GM12878 (cell line): ENCODE results near the gene KIF3A. TPM values are rescaled to one million over a fixed set of nuclear protein-coding genes. Genes with fewer than 3 reads are reported as not detected.

ENCODE experiments used
- ATAC-seq: fragments of 200-7000 bp; cut with Tn5 transposase; 3 replicates; pipeline ENCODE4 v1.9.1; 2020; ENCODE audit warnings: mild to moderate bottlenecking, moderate library complexity
- BruUV-seq: library from RNA; stranded (reverse); fragments of 400-500 nt; replicated peaks from 2 replicates; lab custom pipeline; 2021; lab: Mats Ljungman, UMichigan
- CTCF ChIA-PET: fragments of 300-600 bp; sonication (Branson Sonifier 250); formaldehyde crosslinking; extraction: SDS; loops from one replicate; lab custom pipeline; 2021; ENCODE audit warnings: inconsistent platforms; lab: Yijun Ruan, JAX
- POLR2A ChIA-PET: fragments of 350-600 bp; formaldehyde crosslinking; extraction: SDS; loops from one replicate; lab custom pipeline; 2021; ENCODE audit warnings: inconsistent platforms; lab: Charles Lee
- RAD21 ChIA-PET: fragments of 300-600 bp; sonication (Branson Sonifier 250); formaldehyde crosslinking; loops from one replicate; lab custom pipeline; 2023; ENCODE audit warnings: antibody characterized with exemption; ENCODE audit not compliant: unreplicated experiment; lab: Charles Lee
- SMC1A ChIA-PET: fragments of 300-600 bp; sonication (Branson Sonifier 250); formaldehyde crosslinking; loops from one replicate; lab custom pipeline; 2023; ENCODE audit not compliant: unreplicated experiment, uncharacterized antibody; lab: Charles Lee
- DNase-seq: peaks from one replicate; pipeline ENCODE4 v3.0.0-alpha.2; 2011; ENCODE audit warnings: low read depth, low spot score
- FAIRE-seq: peaks from 3 replicates; lab custom pipeline; 2011; peaks lifted over from hg19 to GRCh38; lab: Jason Lieb, UNC
- H2AFZ ChIP-seq: 2 replicates; pipeline ENCODE4 v1.6.0; 2011; ENCODE audit warnings: low read depth, low read length, control low read depth; ENCODE audit not compliant: control insufficient read depth
- H3K27ac ChIP-seq: 2 replicates; pipeline ENCODE4 v1.5.1; 2011; ENCODE audit warnings: control low read depth; ENCODE audit not compliant: control insufficient read depth, insufficient read depth
- H3K27me3 ChIP-seq, 2 experiments: replicated peaks in 1 of 2; 2 replicates each; pipeline versions ENCODE4 v1.6.0 to v1.6.1; 2011; ENCODE audit warnings: low read length in 1 of 2; ENCODE audit not compliant: control insufficient read depth in 2 of 2, insufficient read depth in 2 of 2
- H3K36me3 ChIP-seq, 2 experiments: 2 replicates each; pipeline ENCODE4 v1.5.1; 2011; ENCODE audit warnings: low read length in 1 of 2; ENCODE audit not compliant: control insufficient read depth in 2 of 2, insufficient read depth in 2 of 2
- H3K4me1 ChIP-seq: 2 replicates; pipeline ENCODE4 v1.6.1; 2011; ENCODE audit warnings: mild to moderate bottlenecking, low read length, moderate library complexity, mixed read lengths; ENCODE audit not compliant: control insufficient read depth, insufficient read depth
- H3K4me2 ChIP-seq: 2 replicates; pipeline ENCODE4 v1.6.0; 2011; ENCODE audit warnings: control low read depth; ENCODE audit not compliant: control insufficient read depth, insufficient read depth
- H3K4me3 ChIP-seq: fragments of 200-600 bp; sonication (generic); 2 replicates; pipeline ENCODE4 v1.5.1; 2016
- H3K79me2 ChIP-seq: 2 replicates; pipeline ENCODE4 v1.6.0; 2011; ENCODE audit warnings: low read length; ENCODE audit not compliant: control insufficient read depth, insufficient read depth
- H3K9ac ChIP-seq: 2 replicates; pipeline ENCODE4 v1.8.0; 2011; ENCODE audit warnings: low read length, control low read depth, mixed read lengths; ENCODE audit not compliant: control insufficient read depth, insufficient read depth
- H3K9me3 ChIP-seq: replicated peaks from 3 replicates; pipeline ENCODE4 v1.5.1; 2011; ENCODE audit warnings: mild to moderate bottlenecking, low read length; ENCODE audit not compliant: control insufficient read depth, insufficient read depth
- H4K20me1 ChIP-seq: 2 replicates; pipeline ENCODE4 v1.6.0; 2011; ENCODE audit not compliant: control insufficient read depth, insufficient read depth
- BRCA1 ChIP-seq: IDR thresholded peaks from 2 replicates; pipeline ENCODE4 v1.6.1; 2011; ENCODE audit warnings: low read depth, low read length, improper control_type of control experiment
- FOS ChIP-seq: IDR thresholded peaks from 3 replicates; pipeline ENCODE4 v1.6.1; 2011; ENCODE audit warnings: borderline replicate concordance; ENCODE audit not compliant: insufficient read length; ENCODE audit errors: extremely low read depth
- HCFC1 ChIP-seq: fragments of 150-350 bp; IDR thresholded peaks from 2 replicates; pipeline ENCODE4 v1.6.1; 2014; ENCODE audit warnings: low read length
- HDAC6 ChIP-seq: fragments of 200-600 bp; sonication (generic); IDR thresholded peaks from one replicate; pipeline ENCODE4 v1.8.0; 2017; ENCODE audit warnings: antibody characterized with exemption; ENCODE audit not compliant: unreplicated experiment
- IRF5 ChIP-seq: fragments of 450-650 bp; IDR thresholded peaks from 2 replicates; pipeline ENCODE4 v1.6.1; 2017; ENCODE audit warnings: borderline replicate concordance
- KLF5 ChIP-seq: fragments of 450-650 bp; IDR thresholded peaks from 2 replicates; pipeline ENCODE4 v1.6.1; 2014; ENCODE audit warnings: mild to moderate bottlenecking; ENCODE audit not compliant: partially characterized antibody
- MLLT1 ChIP-seq: fragments of 450-650 bp; IDR thresholded peaks from 2 replicates; pipeline ENCODE4 v1.6.1; 2016; ENCODE audit warnings: mild to moderate bottlenecking
- PBX3 ChIP-seq: IDR thresholded peaks from 2 replicates; pipeline ENCODE4 v1.6.1; 2011; ENCODE audit warnings: mild to moderate bottlenecking, low read depth, low read length, moderate library complexity; ENCODE audit not compliant: insufficient replicate concordance
- POLR2AphosphoS2 ChIP-seq: IDR thresholded peaks from 2 replicates; pipeline ENCODE4 v1.6.1; 2011; ENCODE audit warnings: low read depth, mild to moderate bottlenecking, low read length, improper control_type of control experiment, moderate library complexity
- RAD21 ChIP-seq: IDR thresholded peaks from 2 replicates; pipeline ENCODE4 v1.6.1; 2011; ENCODE audit warnings: mild to moderate bottlenecking, low read depth, low read length, moderate library complexity; ENCODE audit not compliant: insufficient read depth
- ZSCAN29 ChIP-seq: fragments of 450-650 bp; IDR thresholded peaks from 2 replicates; pipeline ENCODE4 v1.6.1; 2017; ENCODE audit warnings: mild to moderate bottlenecking, moderate library complexity
- in situ Hi-C: fragments of 300-500 bp; cut with MboI; formaldehyde crosslinking; loops from 9 replicates; pipeline ENCODE4 v1.14.3; 2018; ENCODE audit warnings: mixed read lengths
- intact Hi-C: fragments of 100-400 bp; cut with micrococcal nuclease; formaldehyde crosslinking; loops from one replicate; pipeline ENCODE4 v1.14.2; 2022; ENCODE audit not compliant: unreplicated experiment
- polyA plus RNA-seq, 11 experiments: library from polyadenylated mRNA; depleted of rRNA in 4 of 11; unstranded in 6 of 11; stranded (reverse) in 5 of 11; fragments of >200 nt; fragmentation: Nextera tagmentation in 4 of 11; fragmentation: Illumina TruSeq in 1 of 11; extraction: Ambion mirVana in 4 of 11; extraction: Trizol in 1 of 11; gene quantifications; 1 replicate in 1 of 11; 2 replicates in 10 of 11; pipeline versions ENCODE4 v1.2.1 to v1.2.3, GENCODE V29; 2011 to 2016; ENCODE audit warnings: inconsistent platforms in 2 of 11, missing spikeins in 2 of 11, low read depth in 1 of 11
- total RNA-seq, 4 experiments: library from RNA; depleted of rRNA in 3 of 4; stranded (reverse); fragments of >200 nt in 3 of 4; fragmentation: Illumina TruSeq in 1 of 4; extraction: Trizol in 1 of 4; gene quantifications; 2 replicates each; pipeline versions ENCODE4 v1.2.1 to v1.2.3, GENCODE V29; 2013 to 2021
- TF ChIP-seq, protein P1 (sequence below): IDR thresholded peaks from 2 replicates; pipeline ENCODE4 v1.6.1; 2011; ENCODE audit warnings: borderline replicate concordance, low read depth, mild to moderate bottlenecking, moderate library complexity, low read length; ENCODE audit not compliant: insufficient read depth, poor library complexity, severe bottlenecking
- TF ChIP-seq, protein P2 (sequence below), 3 experiments: IDR thresholded peaks in 2 of 3; conservative IDR thresholded peaks in 1 of 3; 2 replicates each; pipeline ENCODE4 v1.5.1; 2011; ENCODE audit warnings: low read depth in 3 of 3, low read length in 3 of 3, mild to moderate bottlenecking in 3 of 3, control low read depth in 2 of 3, moderate library complexity in 2 of 3, inconsistent platforms in 1 of 3, mixed read lengths in 1 of 3; ENCODE audit not compliant: control insufficient read depth in 2 of 3, insufficient read depth in 1 of 3; ENCODE audit errors: extremely low read depth in 1 of 3

The KIF3A gene
- total and polyA plus RNA-seq, 10 of the 15 experiments (the other 5 are each of a cell fraction or from before 2014, with no cell fraction given), result 2.7 to 36.5 (median 10.0) TPM

- no peak for TF ChIP-seq BRCA1
- TF ChIP-seq HCFC1, result no peak
- no peak for TF ChIP-seq IRF5
- no peak for TF ChIP-seq HDAC6
- TF ChIP-seq RAD21, result no peak
Observed at GRCh38 chr5:132756542-132756941, 19.2 kb upstream of the KIF3A start (continued).

DNA sequence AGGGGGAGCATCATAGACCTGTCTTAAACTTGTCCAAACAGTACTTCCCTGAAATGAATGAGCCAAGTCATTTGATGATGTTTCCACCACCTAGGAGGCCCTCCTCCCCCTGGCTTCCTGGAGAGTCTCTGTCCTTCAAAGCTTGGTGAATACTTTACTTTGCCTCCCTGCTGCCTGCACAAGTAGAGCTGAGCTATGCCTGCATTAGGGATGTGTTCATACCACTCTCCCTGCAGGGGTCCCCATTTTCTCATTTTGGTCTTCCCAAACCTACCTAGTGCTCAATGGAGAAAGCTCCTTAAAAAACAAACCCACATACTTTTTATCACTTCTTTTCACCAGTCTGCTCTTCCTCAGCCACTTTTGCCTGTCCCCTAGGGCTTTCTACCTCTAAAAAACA, 17.6 kb upstream of the KIF3A start:
- Histone ChIP-seq H3K4me1 (peaks cover 21% of the 10 kb centered on the region), H3K9me3 (no peaks in the 10 kb centered on the region), H4K20me1 (no peaks in the 10 kb centered on the region), H3K27me3 (no peaks in the 10 kb centered on the region), H3K4me2 (no peak overlapping the region), H3K4me3 (no peak overlapping the region), H3K79me2 (no peaks in the 10 kb centered on the region; the same call in 1 of the 2 replicates), H2AFZ (no peak overlapping the region), H3K9ac (no peak overlapping the region), H3K27ac (no peak overlapping the region), H3K36me3 (peaks cover 2 to 3% of the 10 kb centered on the region in 2 experiments)
- ChIA-PET POLR2A (interaction anchor here (0.8 to 9.6 kb wide), 9 partner anchors 13 to 65 kb away, joined by 3 to 56 read pairs (median 4); partner anchors contain the start of gene SEPTIN8), CTCF (interaction anchor here (0.6 to 7.4 kb wide), 24 partner anchors 8 to 1065 kb away, joined by 3 to 136 read pairs (median 4); partner anchors contain the start of gene CCNI2), SMC1A (interaction anchor here (0.6 to 11.1 kb wide), 22 partner anchors 8 to 254 kb away, joined by 3 to 129 read pairs (median 4); partner anchors contain the start of genes IL13, KIF3A and SEPTIN8), RAD21 (interaction anchor here (0.5 to 10.5 kb wide), 18 partner anchors 14 to 228 kb away, joined by 3 to 127 read pairs (median 6); partner anchors contain the start of gene KIF3A)
- no peak for ATAC-seq
- TF ChIP-seq POLR2AphosphoS2, result no peak
- no peak for TF ChIP-seq ZSCAN29
- no peak for TF ChIP-seq MLLT1
- TF ChIP-seq, protein P1, sequence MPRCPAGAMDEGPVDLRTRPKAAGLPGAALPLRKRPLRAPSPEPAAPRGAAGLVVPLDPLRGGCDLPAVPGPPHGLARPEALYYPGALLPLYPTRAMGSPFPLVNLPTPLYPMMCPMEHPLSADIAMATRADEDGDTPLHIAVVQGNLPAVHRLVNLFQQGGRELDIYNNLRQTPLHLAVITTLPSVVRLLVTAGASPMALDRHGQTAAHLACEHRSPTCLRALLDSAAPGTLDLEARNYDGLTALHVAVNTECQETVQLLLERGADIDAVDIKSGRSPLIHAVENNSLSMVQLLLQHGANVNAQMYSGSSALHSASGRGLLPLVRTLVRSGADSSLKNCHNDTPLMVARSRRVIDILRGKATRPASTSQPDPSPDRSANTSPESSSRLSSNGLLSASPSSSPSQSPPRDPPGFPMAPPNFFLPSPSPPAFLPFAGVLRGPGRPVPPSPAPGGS, result no peak
- TF ChIP-seq, protein P2, sequence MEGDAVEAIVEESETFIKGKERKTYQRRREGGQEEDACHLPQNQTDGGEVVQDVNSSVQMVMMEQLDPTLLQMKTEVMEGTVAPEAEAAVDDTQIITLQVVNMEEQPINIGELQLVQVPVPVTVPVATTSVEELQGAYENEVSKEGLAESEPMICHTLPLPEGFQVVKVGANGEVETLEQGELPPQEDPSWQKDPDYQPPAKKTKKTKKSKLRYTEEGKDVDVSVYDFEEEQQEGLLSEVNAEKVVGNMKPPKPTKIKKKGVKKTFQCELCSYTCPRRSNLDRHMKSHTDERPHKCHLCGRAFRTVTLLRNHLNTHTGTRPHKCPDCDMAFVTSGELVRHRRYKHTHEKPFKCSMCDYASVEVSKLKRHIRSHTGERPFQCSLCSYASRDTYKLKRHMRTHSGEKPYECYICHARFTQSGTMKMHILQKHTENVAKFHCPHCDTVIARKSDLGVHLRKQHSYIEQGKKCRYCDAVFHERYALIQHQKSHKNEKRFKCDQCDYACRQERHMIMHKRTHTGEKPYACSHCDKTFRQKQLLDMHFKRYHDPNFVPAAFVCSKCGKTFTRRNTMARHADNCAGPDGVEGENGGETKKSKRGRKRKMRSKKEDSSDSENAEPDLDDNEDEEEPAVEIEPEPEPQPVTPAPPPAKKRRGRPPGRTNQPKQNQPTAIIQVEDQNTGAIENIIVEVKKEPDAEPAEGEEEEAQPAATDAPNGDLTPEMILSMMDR (IDR thresholded peaks at IDR 0.05 in 2 of 3, conservative IDR thresholded peaks at IDR 0.05 in 1 of 3; ENCODE audit: control insufficient read depth in 2 of 3, extremely low read depth in 1 of 3, insufficient read depth in 1 of 3, low read depth in 3 of 3, low read length in 3 of 3), result peak in 1 of 3 experiments; percentile 26; a peak in 2 of 6 replicates
- TF ChIP-seq FOS, result no peak
- no peak for TF ChIP-seq PBX3
- TF ChIP-seq KLF5, result no peak
- BruUV-seq, result no TSS peak
- in situ Hi-C loops, result no loop called here
- intact Hi-C loops, result loop anchor here (5.0 kb wide), 2 partner anchors 93 to 228 kb away; no protein-coding TSS in a partner anchor
- no peak for FAIRE-seq
- no peak for DNase-seq
